OCI-LY7 (cell line): ENCODE results near the gene STMP1. TPM values are rescaled to one million over a fixed set of nuclear protein-coding genes. Genes with fewer than 3 reads are reported as not detected.

Experiments used
- BruUV-seq: library from RNA; stranded (reverse); fragments of 400-500 nt; replicated peaks from 2 replicates; lab custom pipeline; 2021; lab: Mats Ljungman, UMichigan
- CTCF ChIA-PET: fragments of 300-600 bp; sonication (Branson Sonifier 250); formaldehyde crosslinking; loops from one replicate; lab custom pipeline; 2022; ENCODE audit warnings: antibody characterized with exemption; ENCODE audit not compliant: unreplicated experiment; lab: Charles Lee
- POLR2A ChIA-PET: fragments of 300-600 bp; sonication (Branson Sonifier 250); formaldehyde crosslinking; loops from one replicate; lab custom pipeline; 2022; ENCODE audit warnings: antibody characterized with exemption; lab: Charles Lee
- DNase-seq: peaks from one replicate; pipeline ENCODE4 v3.0.0-alpha.2; 2015; ENCODE audit warnings: low spot score
- H2AFZ ChIP-seq: fragments of 200-600 bp; sonication (generic), shearing (Covaris generic); 2 replicates; pipeline ENCODE4 v1.6.1; 2014; ENCODE audit warnings: mild to moderate bottlenecking, antibody characterized with exemption, low read length, moderate library complexity
- H3K27ac ChIP-seq: fragments of 200-600 bp; sonication (generic); 2 replicates; pipeline ENCODE4 v1.5.1; 2014; ENCODE audit warnings: mixed run types, low read depth, mild to moderate bottlenecking, moderate library complexity, low read length, inconsistent platforms; ENCODE audit not compliant: poor library complexity, severe bottlenecking
- H3K36me3 ChIP-seq: fragments of 200-600 bp; sonication (generic); 2 replicates; pipeline ENCODE4 v1.6.1; 2014; ENCODE audit warnings: mild to moderate bottlenecking, antibody characterized with exemption, low read length, moderate library complexity, mixed read lengths; ENCODE audit not compliant: insufficient read depth
- H3K4me1 ChIP-seq: fragments of 200-600 bp; sonication (generic); 2 replicates; pipeline ENCODE4 v1.5.1; 2014; ENCODE audit warnings: mild to moderate bottlenecking, low read length; ENCODE audit not compliant: insufficient read depth, poor library complexity, severe bottlenecking
- H3K4me2 ChIP-seq: fragments of 200-600 bp; sonication (generic); 2 replicates; pipeline ENCODE4 v1.6.1; 2014; ENCODE audit warnings: mild to moderate bottlenecking, low read length
- H3K4me3 ChIP-seq: fragments of 200-600 bp; sonication (generic); 2 replicates; pipeline ENCODE4 v1.5.1; 2014; ENCODE audit warnings: mild to moderate bottlenecking, low read depth, low read length; ENCODE audit not compliant: poor library complexity, severe bottlenecking
- H3K79me2 ChIP-seq: fragments of 200-600 bp; sonication (generic); 2 replicates; pipeline ENCODE4 v1.6.1; 2016; ENCODE audit warnings: low read depth, mild to moderate bottlenecking, low read length, moderate library complexity, mixed read lengths; ENCODE audit not compliant: insufficient read depth
- H3K9me2 ChIP-seq: fragments of 200-600 bp; sonication (generic); 2 replicates; pipeline ENCODE4 v1.6.1; 2016; ENCODE audit warnings: mild to moderate bottlenecking, low read length, mixed read lengths; ENCODE audit not compliant: insufficient read depth
- H3K9me3 ChIP-seq: fragments of 200-600 bp; sonication (generic); 2 replicates; pipeline ENCODE4 v1.6.1; 2014; ENCODE audit warnings: mild to moderate bottlenecking, mixed run types, low read length, mixed read lengths
- H4K20me1 ChIP-seq: fragments of 200-600 bp; sonication (generic); 2 replicates; pipeline ENCODE4 v1.6.1; 2014; ENCODE audit warnings: mild to moderate bottlenecking, antibody characterized with exemption, low read length, moderate library complexity, mixed read lengths; ENCODE audit not compliant: insufficient read depth
- CTCF ChIP-seq: fragments of 200-600 bp; sonication (generic); conservative IDR thresholded peaks from 2 replicates; pipeline ENCODE4 v1.5.1; 2014; ENCODE audit warnings: mild to moderate bottlenecking, antibody characterized with exemption, low read length, moderate library complexity, mixed read lengths
- EZH2phosphoT487 ChIP-seq: fragments of 200-600 bp; sonication (generic); IDR thresholded peaks from 2 replicates; pipeline ENCODE4 v1.6.1; 2018; ENCODE audit warnings: low read depth, borderline replicate concordance, mild to moderate bottlenecking, mixed run types, antibody characterized with exemption, low read length, moderate library complexity, mixed read lengths
- intact Hi-C: fragments of 100-400 bp; cut with micrococcal nuclease; formaldehyde crosslinking; loops from one replicate; pipeline ENCODE4 v1.10.0; 2022; ENCODE audit not compliant: unreplicated experiment
- total RNA-seq, 2 experiments: library from RNA; depleted of rRNA in 1 of 2; stranded (reverse); fragments of >200 nt in 1 of 2; shearing (Covaris generic) in 1 of 2; gene quantifications; 2 replicates each; pipeline ENCODE4 v1.2.3, GENCODE V29; 2014 to 2022

The STMP1 gene
- total RNA-seq, 2 experiments from 2014 or later = 7.4 to 24.4 TPM

DNA sequence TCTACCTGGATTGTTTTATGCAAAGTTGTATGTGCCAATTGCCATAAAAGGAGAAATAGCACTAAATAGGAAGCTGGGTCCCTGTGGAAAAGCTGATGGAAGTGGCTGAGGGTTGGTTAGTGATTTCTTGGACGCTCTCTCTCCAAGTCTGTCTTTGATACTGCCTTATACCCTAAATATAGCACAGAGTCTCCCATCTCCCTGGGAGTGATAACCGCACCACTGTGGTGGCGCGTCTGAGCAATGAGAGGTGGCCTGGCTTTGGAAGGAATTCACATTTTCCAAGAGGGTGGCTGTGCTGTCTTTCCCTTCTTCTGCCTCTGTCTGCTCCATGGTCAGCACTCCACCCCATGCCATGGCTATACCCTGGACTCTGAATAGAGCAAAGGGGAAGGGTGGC lies 31.2 kb downstream of the STMP1 start:
- no peak overlapping the region for H2AFZ ChIP-seq
- no peak overlapping the region for H3K4me2 ChIP-seq
- H3K79me2 ChIP-seq = no peaks in the 10 kb centered on the region
- H3K9me3 ChIP-seq = no peaks in the 10 kb centered on the region
- no peaks in the 10 kb centered on the region for H3K36me3 ChIP-seq
- no peaks in the 10 kb centered on the region for H3K9me2 ChIP-seq
- BruUV-seq = no TSS peak
- H4K20me1 ChIP-seq = no peaks in the 10 kb centered on the region
- no peak for TF ChIP-seq EZH2phosphoT487
- no peak for TF ChIP-seq CTCF
- ChIA-PET CTCF (no interaction called here), POLR2A (interaction anchor here (0.7 kb wide), 1 partner anchor 487 kb away, joined by 4 read pairs; no protein-coding TSS in a partner anchor)
- no peaks in the 10 kb centered on the region for H3K4me1 ChIP-seq
- no peak overlapping the region for H3K27ac ChIP-seq
- intact Hi-C loops = no loop called here
- no peak for DNase-seq
- H3K4me3 ChIP-seq = no peak overlapping the region

- CTCF ChIA-PET = no interaction called here
- DNase-seq = no peak
- no TSS peak for BruUV-seq
- Histone ChIP-seq H3K36me3 (no peaks in the 10 kb centered on the region), H3K79me2 (no peaks in the 10 kb centered on the region), H3K9me2 (no peaks in the 10 kb centered on the region), H2AFZ (no peak overlapping the region), H3K4me1 (no peaks in the 10 kb centered on the region), H3K9me3 (no peaks in the 10 kb centered on the region), H4K20me1 (no peaks in the 10 kb centered on the region), H3K27ac (no peak overlapping the region), H3K4me3 (no peak overlapping the region), H3K4me2 (no peak overlapping the region)
- TF ChIP-seq CTCF = no peak
- no peak for TF ChIP-seq EZH2phosphoT487
- POLR2A ChIA-PET = interaction anchor here (0.5 to 1.4 kb wide), 3 partner anchors 10 to 1667 kb away, joined by 3 to 8 read pairs (median 3); no protein-coding TSS in a partner anchor
- intact Hi-C loops = no loop called here
Measured at GRCh38 chr7:135697276-135698049, 35.1 kb downstream of the STMP1 start.

- peak; percentile 22 for DNase-seq
- Histone ChIP-seq H3K9me3 (no peaks in the 10 kb centered on the region), H4K20me1 (no peaks in the 10 kb centered on the region), H2AFZ (no peak overlapping the region), H3K4me1 (no peaks in the 10 kb centered on the region), H3K4me2 (no peak overlapping the region), H3K79me2 (no peaks in the 10 kb centered on the region), H3K36me3 (no peaks in the 10 kb centered on the region), H3K4me3 (no peak overlapping the region), H3K27ac (no peak overlapping the region), H3K9me2 (no peaks in the 10 kb centered on the region)
- CTCF ChIA-PET = interaction anchor here (0.6 kb wide), 1 partner anchor 153 kb away, joined by 3 read pairs; no protein-coding TSS in a partner anchor
- BruUV-seq = no TSS peak
- intact Hi-C loops = no loop called here
- POLR2A ChIA-PET = interaction anchor here (0.6 kb wide), 1 partner anchor 430 kb away, joined by 3 read pairs; no protein-coding TSS in a partner anchor
- TF ChIP-seq EZH2phosphoT487 (no peak), CTCF (peak; percentile 71)
Measured at GRCh38 chr7:135704074-135704473, 41.8 kb downstream of the STMP1 start.
